GM12878 (cell line): ENCODE results near the gene MSI2. TPM values are rescaled to one million over a fixed set of nuclear protein-coding genes. Genes with fewer than 3 reads are reported as not detected.

Experiments used
- ATAC-seq: fragments of 200-7000 bp; cut with Tn5 transposase; 3 replicates; pipeline ENCODE4 v1.9.1; 2020; ENCODE audit warnings: mild to moderate bottlenecking, moderate library complexity
- BruUV-seq: library from RNA; stranded (reverse); fragments of 400-500 nt; replicated peaks from 2 replicates; lab custom pipeline; 2021; lab: Mats Ljungman, UMichigan
- CTCF ChIA-PET: fragments of 300-600 bp; sonication (Branson Sonifier 250); formaldehyde crosslinking; extraction: SDS; loops from one replicate; lab custom pipeline; 2021; ENCODE audit warnings: inconsistent platforms; lab: Yijun Ruan, JAX
- POLR2A ChIA-PET: fragments of 350-600 bp; formaldehyde crosslinking; extraction: SDS; loops from one replicate; lab custom pipeline; 2021; ENCODE audit warnings: inconsistent platforms; lab: Charles Lee
- RAD21 ChIA-PET: fragments of 300-600 bp; sonication (Branson Sonifier 250); formaldehyde crosslinking; loops from one replicate; lab custom pipeline; 2023; ENCODE audit warnings: antibody characterized with exemption; ENCODE audit not compliant: unreplicated experiment; lab: Charles Lee
- SMC1A ChIA-PET: fragments of 300-600 bp; sonication (Branson Sonifier 250); formaldehyde crosslinking; loops from one replicate; lab custom pipeline; 2023; ENCODE audit not compliant: unreplicated experiment, uncharacterized antibody; lab: Charles Lee
- DNase-seq: peaks from one replicate; pipeline ENCODE4 v3.0.0-alpha.2; 2011; ENCODE audit warnings: low read depth, low spot score
- FAIRE-seq: peaks from 3 replicates; lab custom pipeline; 2011; peaks lifted over from hg19 to GRCh38; lab: Jason Lieb, UNC
- H2AFZ ChIP-seq: 2 replicates; pipeline ENCODE4 v1.6.0; 2011; ENCODE audit warnings: low read depth, low read length, control low read depth; ENCODE audit not compliant: control insufficient read depth
- H3K27ac ChIP-seq: 2 replicates; pipeline ENCODE4 v1.5.1; 2011; ENCODE audit warnings: control low read depth; ENCODE audit not compliant: control insufficient read depth, insufficient read depth
- H3K27me3 ChIP-seq, 2 experiments: replicated peaks in 1 of 2; 2 replicates each; pipeline versions ENCODE4 v1.6.0 to v1.6.1; 2011; ENCODE audit warnings: low read length in 1 of 2; ENCODE audit not compliant: control insufficient read depth in 2 of 2, insufficient read depth in 2 of 2
- H3K36me3 ChIP-seq, 2 experiments: 2 replicates each; pipeline ENCODE4 v1.5.1; 2011; ENCODE audit warnings: low read length in 1 of 2; ENCODE audit not compliant: control insufficient read depth in 2 of 2, insufficient read depth in 2 of 2
- H3K4me1 ChIP-seq: 2 replicates; pipeline ENCODE4 v1.6.1; 2011; ENCODE audit warnings: mild to moderate bottlenecking, low read length, moderate library complexity, mixed read lengths; ENCODE audit not compliant: control insufficient read depth, insufficient read depth
- H3K4me2 ChIP-seq: 2 replicates; pipeline ENCODE4 v1.6.0; 2011; ENCODE audit warnings: control low read depth; ENCODE audit not compliant: control insufficient read depth, insufficient read depth
- H3K4me3 ChIP-seq: fragments of 200-600 bp; sonication (generic); 2 replicates; pipeline ENCODE4 v1.5.1; 2016
- H3K79me2 ChIP-seq: 2 replicates; pipeline ENCODE4 v1.6.0; 2011; ENCODE audit warnings: low read length; ENCODE audit not compliant: control insufficient read depth, insufficient read depth
- H3K9ac ChIP-seq: 2 replicates; pipeline ENCODE4 v1.8.0; 2011; ENCODE audit warnings: low read length, control low read depth, mixed read lengths; ENCODE audit not compliant: control insufficient read depth, insufficient read depth
- H3K9me3 ChIP-seq: replicated peaks from 3 replicates; pipeline ENCODE4 v1.5.1; 2011; ENCODE audit warnings: mild to moderate bottlenecking, low read length; ENCODE audit not compliant: control insufficient read depth, insufficient read depth
- H4K20me1 ChIP-seq: 2 replicates; pipeline ENCODE4 v1.6.0; 2011; ENCODE audit not compliant: control insufficient read depth, insufficient read depth
- BCL3 ChIP-seq: IDR thresholded peaks from 2 replicates; pipeline ENCODE4 v1.6.1; 2011; ENCODE audit warnings: borderline replicate concordance, low read depth, mild to moderate bottlenecking, moderate library complexity, low read length; ENCODE audit not compliant: insufficient read depth, poor library complexity, severe bottlenecking
- KAT2A ChIP-seq: conservative IDR thresholded peaks from 2 replicates; pipeline ENCODE4 v1.6.1; 2011; ENCODE audit warnings: low read depth, low read length; ENCODE audit not compliant: control insufficient read depth
- MEF2B ChIP-seq: fragments of 450-650 bp; IDR thresholded peaks from 2 replicates; pipeline ENCODE4 v1.6.1; 2018; ENCODE audit warnings: mild to moderate bottlenecking, moderate library complexity; ENCODE audit not compliant: partially characterized antibody, poor library complexity, severe bottlenecking
- MTA3 ChIP-seq: IDR thresholded peaks from 2 replicates; pipeline ENCODE4 v1.6.1; 2012; ENCODE audit warnings: low read length, inconsistent platforms, borderline replicate concordance
- NBN ChIP-seq: fragments of 450-650 bp; IDR thresholded peaks from 2 replicates; pipeline ENCODE4 v1.6.1; 2016
- NR2C1 ChIP-seq: fragments of 450-650 bp; IDR thresholded peaks from 2 replicates; pipeline ENCODE4 v1.6.1; 2017; ENCODE audit warnings: antibody characterized with exemption, mild to moderate bottlenecking, moderate library complexity
- NR2C2 ChIP-seq: IDR thresholded peaks from 2 replicates; pipeline ENCODE4 v1.6.1; 2011; ENCODE audit warnings: borderline replicate concordance, low read depth; ENCODE audit not compliant: control insufficient read depth, insufficient read length
- PBX3 ChIP-seq: IDR thresholded peaks from 2 replicates; pipeline ENCODE4 v1.6.1; 2011; ENCODE audit warnings: mild to moderate bottlenecking, low read depth, low read length, moderate library complexity; ENCODE audit not compliant: insufficient replicate concordance
- RB1 ChIP-seq: fragments of 450-650 bp; formaldehyde crosslinking; IDR thresholded peaks from 2 replicates; pipeline ENCODE4 v1.6.1; 2017; ENCODE audit warnings: mild to moderate bottlenecking, borderline replicate concordance
- RELA ChIP-seq: fragments of 450-650 bp; IDR thresholded peaks from 2 replicates; pipeline ENCODE4 v1.8.0; 2014; ENCODE audit warnings: borderline replicate concordance; ENCODE audit not compliant: partially characterized antibody
- SPI1 ChIP-seq: IDR thresholded peaks from 2 replicates; pipeline ENCODE4 v1.6.1; 2011; ENCODE audit warnings: low read depth, mild to moderate bottlenecking, low read length, moderate library complexity, borderline replicate concordance; ENCODE audit not compliant: insufficient read depth
- TCF3 ChIP-seq: IDR thresholded peaks from 2 replicates; pipeline ENCODE4 v1.6.1; 2012; ENCODE audit warnings: low read depth, mild to moderate bottlenecking, low read length, borderline replicate concordance; ENCODE audit not compliant: insufficient read depth
- ZNF207 ChIP-seq: fragments of 450-650 bp; IDR thresholded peaks from 2 replicates; pipeline ENCODE4 v1.6.1; 2014; ENCODE audit warnings: antibody characterized with exemption, mild to moderate bottlenecking, borderline replicate concordance
- WGBS: methylation state at CpG from one replicate; pipeline ENCODE4 v1.1.6; 2016; ENCODE audit warnings: low lambda C conversion rate; ENCODE audit not compliant: insufficient replicate concordance, insufficient coverage; ENCODE audit errors: missing lambda C conversion rate; 5-methylcytosine and 5-hydroxymethylcytosine counted together
- in situ Hi-C: fragments of 300-500 bp; cut with MboI; formaldehyde crosslinking; loops from 9 replicates; pipeline ENCODE4 v1.14.3; 2018; ENCODE audit warnings: mixed read lengths
- intact Hi-C: fragments of 100-400 bp; cut with micrococcal nuclease; formaldehyde crosslinking; loops from one replicate; pipeline ENCODE4 v1.14.2; 2022; ENCODE audit not compliant: unreplicated experiment
- polyA plus RNA-seq, 11 experiments: library from polyadenylated mRNA; depleted of rRNA in 4 of 11; unstranded in 6 of 11; stranded (reverse) in 5 of 11; fragments of >200 nt; fragmentation: Nextera tagmentation in 4 of 11; fragmentation: Illumina TruSeq in 1 of 11; extraction: Ambion mirVana in 4 of 11; extraction: Trizol in 1 of 11; gene quantifications; 1 replicate in 1 of 11; 2 replicates in 10 of 11; pipeline versions ENCODE4 v1.2.1 to v1.2.3, GENCODE V29; 2011 to 2016; ENCODE audit warnings: inconsistent platforms in 2 of 11, missing spikeins in 2 of 11, low read depth in 1 of 11
- total RNA-seq, 4 experiments: library from RNA; depleted of rRNA in 3 of 4; stranded (reverse); fragments of >200 nt in 3 of 4; fragmentation: Illumina TruSeq in 1 of 4; extraction: Trizol in 1 of 4; gene quantifications; 2 replicates each; pipeline versions ENCODE4 v1.2.1 to v1.2.3, GENCODE V29; 2013 to 2021
- TF ChIP-seq, protein P1 (sequence below): fragments of 450-650 bp; IDR thresholded peaks from 2 replicates; pipeline ENCODE4 v1.6.1; 2016; ENCODE audit warnings: mild to moderate bottlenecking
- TF ChIP-seq, protein P2 (sequence below): IDR thresholded peaks from 2 replicates; pipeline ENCODE4 v1.6.1; 2012; ENCODE audit warnings: low read depth, low read length, improper control_type of control experiment

The MSI2 gene
- total and polyA plus RNA-seq, 10 of the 15 experiments (the other 5 are each of a cell fraction or from before 2014, with no cell fraction given) = 6.1 to 76.1 (median 42.0) TPM

DNA sequence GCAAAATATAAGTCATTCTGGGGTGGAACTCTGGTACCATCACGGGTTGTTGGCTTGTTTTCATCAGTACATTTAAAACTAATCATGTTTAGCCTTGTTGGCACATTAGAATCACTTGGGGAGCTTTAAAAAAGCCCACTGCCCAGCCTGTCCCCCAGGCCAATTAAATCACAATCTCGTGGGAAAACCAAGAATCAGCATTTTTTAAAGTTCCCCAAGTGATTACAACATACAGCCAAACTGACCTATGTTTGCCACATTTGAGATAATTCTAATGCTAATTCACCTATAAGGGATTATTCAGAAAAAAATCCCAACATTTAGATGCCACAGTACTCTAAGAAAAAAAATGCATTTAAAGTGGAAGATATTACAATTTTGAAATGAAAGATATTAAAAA is 8.4 kb upstream of the MSI2 start (continued):
- TF ChIP-seq, protein P1, sequence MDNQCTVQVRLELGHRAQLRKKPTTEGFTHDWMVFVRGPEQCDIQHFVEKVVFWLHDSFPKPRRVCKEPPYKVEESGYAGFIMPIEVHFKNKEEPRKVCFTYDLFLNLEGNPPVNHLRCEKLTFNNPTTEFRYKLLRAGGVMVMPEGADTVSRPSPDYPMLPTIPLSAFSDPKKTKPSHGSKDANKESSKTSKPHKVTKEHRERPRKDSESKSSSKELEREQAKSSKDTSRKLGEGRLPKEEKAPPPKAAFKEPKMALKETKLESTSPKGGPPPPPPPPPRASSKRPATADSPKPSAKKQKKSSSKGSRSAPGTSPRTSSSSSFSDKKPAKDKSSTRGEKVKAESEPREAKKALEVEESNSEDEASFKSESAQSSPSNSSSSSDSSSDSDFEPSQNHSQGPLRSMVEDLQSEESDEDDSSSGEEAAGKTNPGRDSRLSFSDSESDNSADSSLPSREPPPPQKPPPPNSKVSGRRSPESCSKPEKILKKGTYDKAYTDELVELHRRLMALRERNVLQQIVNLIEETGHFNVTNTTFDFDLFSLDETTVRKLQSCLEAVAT = no peak
- TF ChIP-seq MEF2B (no peak), SPI1 (no peak)
- TF ChIP-seq, protein P2, sequence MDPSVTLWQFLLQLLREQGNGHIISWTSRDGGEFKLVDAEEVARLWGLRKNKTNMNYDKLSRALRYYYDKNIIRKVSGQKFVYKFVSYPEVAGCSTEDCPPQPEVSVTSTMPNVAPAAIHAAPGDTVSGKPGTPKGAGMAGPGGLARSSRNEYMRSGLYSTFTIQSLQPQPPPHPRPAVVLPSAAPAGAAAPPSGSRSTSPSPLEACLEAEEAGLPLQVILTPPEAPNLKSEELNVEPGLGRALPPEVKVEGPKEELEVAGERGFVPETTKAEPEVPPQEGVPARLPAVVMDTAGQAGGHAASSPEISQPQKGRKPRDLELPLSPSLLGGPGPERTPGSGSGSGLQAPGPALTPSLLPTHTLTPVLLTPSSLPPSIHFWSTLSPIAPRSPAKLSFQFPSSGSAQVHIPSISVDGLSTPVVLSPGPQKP = no peak

- Histone ChIP-seq H3K36me3 (no peaks in the 10 kb centered on the region), H4K20me1 (no peaks in the 10 kb centered on the region), H2AFZ (no peak overlapping the region), H3K4me2 (no peak overlapping the region), H3K9me3 (no peaks in the 10 kb centered on the region; the same call in 1 of the 3 replicates), H3K79me2 (no peaks in the 10 kb centered on the region), H3K4me3 (no peak overlapping the region), H3K4me1 (no peaks in the 10 kb centered on the region), H3K9ac (no peak overlapping the region), H3K27ac (no peak overlapping the region), H3K27me3 (no peaks in the 10 kb centered on the region)
- intact Hi-C loops = no loop called here
- WGBS = 100% methylated on average over 1 of the region's 1 CpG
- POLR2A ChIA-PET = no interaction called here
- BruUV-seq = no TSS peak
- SMC1A ChIA-PET = interaction anchor here (1.0 kb wide), 1 partner anchor 105 kb away, joined by 3 read pairs; no protein-coding TSS in a partner anchor
- in situ Hi-C loops = no loop called here
- RAD21 ChIA-PET = no interaction called here
- CTCF ChIA-PET = interaction anchor here (0.7 to 1.3 kb wide), 3 partner anchors 83 to 190 kb away, joined by 3 read pairs; no protein-coding TSS in a partner anchor
- ATAC-seq (no peak), DNase-seq (no peak), FAIRE-seq (no peak)
- no peak for TF ChIP-seq NR2C1
- no peak for TF ChIP-seq RELA
- no peak for TF ChIP-seq ZNF207
- TF ChIP-seq KAT2A = no peak
- no peak for TF ChIP-seq MEF2B
- no peak for TF ChIP-seq TCF3
- TF ChIP-seq PBX3 = no peak
- TF ChIP-seq, protein P1 = no peak
- no peak for TF ChIP-seq BCL3
- TF ChIP-seq NBN = no peak
- no peak for TF ChIP-seq NR2C2
- TF ChIP-seq MTA3 = no peak
- TF ChIP-seq RB1 = no peak
Measured at GRCh38 chr17:57249520-57249919, 6.8 kb upstream of the MSI2 start.
